22Rv1 (cell line): ENCODE results near the gene TIMP2.

Experiments
- CTCF ChIP-seq: fragments of 450-650 bp; IDR thresholded peaks from 2 replicates; pipeline ENCODE4 v1.5.1; 2017; ENCODE audit warnings: mild to moderate bottlenecking
- ZFX ChIP-seq: fragments of 450-650 bp; IDR thresholded peaks from 2 replicates; pipeline ENCODE4 v1.6.1; 2017; ENCODE audit warnings: antibody characterized with exemption, borderline replicate concordance

GRCh38 chr17:78890498-78890897 is 34.7 kb downstream of the TIMP2 start:
- TF ChIP-seq CTCF (no peak), ZFX (no peak)
